GM12865 (cell line): ENCODE results near the gene WDR33.
"Not testable (repeated sequence)": the region's sequence is repeated elsewhere in the genome, so short reads cannot be mapped to it uniquely, and the experiment has no call there.

Experiments
- DNase-seq: peaks from one replicate; pipeline ENCODE4 v3.0.0; 2010; ENCODE audit warnings: low read depth
- H3K4me3 ChIP-seq: 2 replicates; pipeline ENCODE4 v1.5.1; 2011; ENCODE audit warnings: mild to moderate bottlenecking, low read depth, low read length, control low read depth
- TF ChIP-seq, protein P1 (sequence below): IDR thresholded peaks from 2 replicates; pipeline ENCODE4 v1.5.1; 2011; ENCODE audit warnings: low read length, control low read depth, low read depth, inconsistent platforms; ENCODE audit not compliant: insufficient read depth; ENCODE audit errors: missing control alignments

Gene WDR33

GRCh38 chr2:127776122-127776780 is 34.7 kb downstream of the WDR33 start:
- no peak overlapping the region for H3K4me3 ChIP-seq
- no peak for DNase-seq
- TF ChIP-seq, protein P1, sequence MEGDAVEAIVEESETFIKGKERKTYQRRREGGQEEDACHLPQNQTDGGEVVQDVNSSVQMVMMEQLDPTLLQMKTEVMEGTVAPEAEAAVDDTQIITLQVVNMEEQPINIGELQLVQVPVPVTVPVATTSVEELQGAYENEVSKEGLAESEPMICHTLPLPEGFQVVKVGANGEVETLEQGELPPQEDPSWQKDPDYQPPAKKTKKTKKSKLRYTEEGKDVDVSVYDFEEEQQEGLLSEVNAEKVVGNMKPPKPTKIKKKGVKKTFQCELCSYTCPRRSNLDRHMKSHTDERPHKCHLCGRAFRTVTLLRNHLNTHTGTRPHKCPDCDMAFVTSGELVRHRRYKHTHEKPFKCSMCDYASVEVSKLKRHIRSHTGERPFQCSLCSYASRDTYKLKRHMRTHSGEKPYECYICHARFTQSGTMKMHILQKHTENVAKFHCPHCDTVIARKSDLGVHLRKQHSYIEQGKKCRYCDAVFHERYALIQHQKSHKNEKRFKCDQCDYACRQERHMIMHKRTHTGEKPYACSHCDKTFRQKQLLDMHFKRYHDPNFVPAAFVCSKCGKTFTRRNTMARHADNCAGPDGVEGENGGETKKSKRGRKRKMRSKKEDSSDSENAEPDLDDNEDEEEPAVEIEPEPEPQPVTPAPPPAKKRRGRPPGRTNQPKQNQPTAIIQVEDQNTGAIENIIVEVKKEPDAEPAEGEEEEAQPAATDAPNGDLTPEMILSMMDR, result no peak

DNA sequence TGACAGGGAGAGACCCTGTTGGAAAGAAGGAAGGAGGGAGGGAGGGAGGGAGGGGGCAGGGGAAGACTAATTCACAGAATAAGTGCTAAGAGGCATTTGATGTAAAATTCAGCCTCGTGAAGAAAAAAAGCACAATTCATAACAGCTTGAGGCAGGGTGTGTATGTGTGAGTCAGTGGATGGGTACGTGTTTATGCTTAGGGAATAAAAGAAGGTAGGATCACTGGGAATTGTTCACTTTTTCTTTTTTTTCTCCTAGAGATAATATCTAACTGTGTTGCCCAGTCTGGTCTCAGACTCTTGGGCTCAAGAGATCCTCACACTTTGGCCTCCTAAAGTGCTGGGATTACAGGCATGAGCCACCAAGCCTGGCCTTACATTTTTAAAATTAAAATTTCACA is 39.2 kb downstream of the WDR33 start:
- H3K4me3 ChIP-seq, result no peak overlapping the region
- TF ChIP-seq, protein P1, result no peak
- DNase-seq, result no peak

GRCh38 chr2:127770973-127771735 is 39.8 kb downstream of the WDR33 start:
- DNase-seq, result no peak
- TF ChIP-seq, protein P1, result no peak
- no peak overlapping the region for H3K4me3 ChIP-seq

- not testable (repeated sequence) for H3K4me3 ChIP-seq, DNase-seq
Observed at GRCh38 chr2:127770534-127770933, 40.4 kb downstream of the WDR33 start.

DNA sequence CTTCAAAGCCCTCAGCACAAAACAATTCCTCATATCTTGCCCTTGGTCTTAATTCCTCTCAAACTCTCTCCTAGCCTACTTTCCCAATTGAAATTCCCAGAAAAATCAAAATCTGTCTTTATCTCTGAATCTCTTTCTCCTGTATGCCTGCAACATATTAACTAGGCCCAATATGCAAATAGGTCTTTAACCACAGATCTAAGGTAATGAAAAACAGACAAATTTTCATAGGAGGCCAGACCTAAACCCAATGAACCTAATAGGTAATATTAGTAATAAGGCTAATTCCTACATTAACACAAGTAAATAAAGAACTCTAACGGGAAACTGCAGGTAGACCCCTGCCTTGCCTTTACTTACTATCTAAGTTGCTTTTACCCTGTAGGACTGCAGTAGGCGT is 41.4 kb downstream of the WDR33 start:
- no peak overlapping the region for H3K4me3 ChIP-seq
- DNase-seq, result no peak
- TF ChIP-seq, protein P1, result no peak

GRCh38 chr2:127768775-127769479 is 42.0 kb downstream of the WDR33 start:
- TF ChIP-seq, protein P1, result no peak
- no peak for DNase-seq
- no peak overlapping the region for H3K4me3 ChIP-seq

- TF ChIP-seq, protein P1, result no peak
- DNase-seq, result no peak
- H3K4me3 ChIP-seq, result no peak overlapping the region
Observed at GRCh38 chr2:127763776-127764175, 47.2 kb downstream of the WDR33 start.
